SK-N-MC (cell line): ENCODE data around the gene MLPH.

ENCODE experiments used
- EZH2 ChIP-seq: fragments of 200-600 bp; sonication (generic); IDR thresholded peaks from one replicate; pipeline ENCODE4 v1.6.1; 2017; ENCODE audit warnings: antibody characterized with exemption
- POLR2AphosphoS5 ChIP-seq: IDR thresholded peaks from 2 replicates; pipeline ENCODE4 v1.6.1; 2012; ENCODE audit warnings: mild to moderate bottlenecking, low read depth, low read length, borderline replicate concordance

DNA sequence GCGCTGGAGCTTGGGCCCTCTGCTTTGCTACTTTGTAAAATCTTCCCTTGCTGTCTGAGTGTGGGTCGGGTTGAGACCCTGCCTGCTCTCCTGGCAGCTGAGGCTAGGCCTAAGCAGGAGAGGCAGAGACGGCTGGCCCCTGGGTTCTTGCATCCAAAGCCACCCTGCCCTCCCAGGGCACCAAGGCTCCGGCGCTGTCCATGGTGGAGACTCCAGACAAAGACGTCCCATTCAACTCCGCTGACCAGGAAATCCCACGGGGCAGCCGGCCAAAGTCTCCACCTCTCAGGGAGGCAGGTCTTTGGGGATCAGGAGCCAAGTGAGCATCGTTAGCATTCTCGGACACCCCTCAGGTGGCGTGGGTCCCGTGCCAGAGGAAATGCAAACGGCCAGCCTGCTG, 76.8 kb downstream of the MLPH start:
- TF ChIP-seq POLR2AphosphoS5, result no peak
- TF ChIP-seq EZH2, result no peak
